H1 (cell line): ENCODE results near the gene ASS1.

ENCODE experiments used
- E2F6 ChIP-seq: IDR thresholded peaks from 2 replicates; pipeline ENCODE4 v1.6.1; 2012; ENCODE audit warnings: inconsistent platforms
- EZH2 ChIP-seq: fragments of 200-600 bp; sonication (generic); IDR thresholded peaks from 2 replicates; pipeline ENCODE4 v1.7.1; 2012; ENCODE audit warnings: low read depth, mild to moderate bottlenecking, moderate library complexity, low read length, inconsistent platforms; ENCODE audit not compliant: severe bottlenecking
- SIN3A ChIP-seq, 2 experiments: IDR thresholded peaks in 1 of 2; conservative IDR thresholded peaks in 1 of 2; 2 replicates each; pipeline ENCODE4 v1.6.1; 2011 to 2012; ENCODE audit warnings: low read length in 2 of 2, improper control_type of control experiment in 1 of 2, low read depth in 1 of 2, mild to moderate bottlenecking in 1 of 2
- TF ChIP-seq, protein P1 (sequence below), 3 experiments: IDR thresholded peaks; 1 replicate in 2 of 3; 2 replicates in 1 of 3; pipeline versions ENCODE4 v1.5.1 to v1.6.1; 2011; ENCODE audit warnings: low read length in 3 of 3, mild to moderate bottlenecking in 3 of 3, inconsistent platforms in 2 of 3, low read depth in 1 of 3, moderate library complexity in 1 of 3; ENCODE audit not compliant: insufficient read depth in 1 of 3; ENCODE audit errors: control extremely low read depth in 1 of 3

GRCh38 chr9:130410443-130410842, 34.3 kb upstream of the ASS1 start:
- TF ChIP-seq E2F6 (no peak), EZH2 (no peak), SIN3A (conservative IDR thresholded peaks at IDR 0.05 in 1 of 2, IDR thresholded peaks at IDR 0.05 in 1 of 2; ENCODE audit: low read depth in 1 of 2, low read length in 2 of 2) (no peak)
- TF ChIP-seq, protein P1, sequence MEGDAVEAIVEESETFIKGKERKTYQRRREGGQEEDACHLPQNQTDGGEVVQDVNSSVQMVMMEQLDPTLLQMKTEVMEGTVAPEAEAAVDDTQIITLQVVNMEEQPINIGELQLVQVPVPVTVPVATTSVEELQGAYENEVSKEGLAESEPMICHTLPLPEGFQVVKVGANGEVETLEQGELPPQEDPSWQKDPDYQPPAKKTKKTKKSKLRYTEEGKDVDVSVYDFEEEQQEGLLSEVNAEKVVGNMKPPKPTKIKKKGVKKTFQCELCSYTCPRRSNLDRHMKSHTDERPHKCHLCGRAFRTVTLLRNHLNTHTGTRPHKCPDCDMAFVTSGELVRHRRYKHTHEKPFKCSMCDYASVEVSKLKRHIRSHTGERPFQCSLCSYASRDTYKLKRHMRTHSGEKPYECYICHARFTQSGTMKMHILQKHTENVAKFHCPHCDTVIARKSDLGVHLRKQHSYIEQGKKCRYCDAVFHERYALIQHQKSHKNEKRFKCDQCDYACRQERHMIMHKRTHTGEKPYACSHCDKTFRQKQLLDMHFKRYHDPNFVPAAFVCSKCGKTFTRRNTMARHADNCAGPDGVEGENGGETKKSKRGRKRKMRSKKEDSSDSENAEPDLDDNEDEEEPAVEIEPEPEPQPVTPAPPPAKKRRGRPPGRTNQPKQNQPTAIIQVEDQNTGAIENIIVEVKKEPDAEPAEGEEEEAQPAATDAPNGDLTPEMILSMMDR (IDR thresholded peaks at IDR 0.05; ENCODE audit: control extremely low read depth in 1 of 3, insufficient read depth in 1 of 3, low read depth in 1 of 3, low read length in 3 of 3), result no peak
